HL-60 (cell line): ENCODE results near the gene FRMD8.

ENCODE experiments used
- CTCF ChIP-seq: IDR thresholded peaks from one replicate; pipeline ENCODE4 v1.5.1; 2011; ENCODE audit warnings: low read length, control low read depth, inconsistent platforms; ENCODE audit not compliant: insufficient read depth
- GABPA ChIP-seq: IDR thresholded peaks from 2 replicates; pipeline ENCODE4 v1.6.1; 2012; ENCODE audit warnings: low read depth
- POLR2AphosphoS5 ChIP-seq: IDR thresholded peaks from 2 replicates; pipeline ENCODE4 v1.6.1; 2012; ENCODE audit warnings: low read depth
- SPI1 ChIP-seq: IDR thresholded peaks from 2 replicates; pipeline ENCODE4 v1.6.1; 2012; ENCODE audit warnings: low read depth, mild to moderate bottlenecking, borderline replicate concordance

GRCh38 chr11:65379698-65380459 lies 6.6 kb upstream of the FRMD8 start:
- no peak for TF ChIP-seq POLR2AphosphoS5
- TF ChIP-seq CTCF = no peak
- TF ChIP-seq GABPA = no peak
- no peak for TF ChIP-seq SPI1
